SK-N-SH (cell line): ENCODE measurements around the gene TCIRG1. TPM values are rescaled to one million over a fixed set of nuclear protein-coding genes. Genes with fewer than 3 reads are reported as not detected.
A peak's percentile ranks its signal among the peaks of the same experiment; 100 is the strongest.

Experiments used
- CTCF ChIA-PET: fragments of 300-600, 350-600 bp; formaldehyde crosslinking; extraction: SDS; loops from one replicate; lab custom pipeline; 2021; lab: Yijun Ruan, JAX
- POLR2A ChIA-PET: fragments of 350-600 bp; sonication (Branson Sonifier 250); formaldehyde crosslinking; extraction: SDS; loops from one replicate; lab custom pipeline; 2020; ENCODE audit warnings: antibody characterized with exemption, inconsistent platforms; lab: Yijun Ruan, JAX
- DNase-seq: peaks from one replicate; pipeline ENCODE4 v3.0.0; 2012
- H2AFZ ChIP-seq: fragments of 200-600 bp; sonication (generic); 2 replicates; pipeline ENCODE4 v1.8.1; 2016; ENCODE audit warnings: antibody characterized with exemption, mild to moderate bottlenecking, low read depth
- H3F3A ChIP-seq: fragments of 200-600 bp; sonication (generic); replicated peaks from 2 replicates; pipeline ENCODE3; 2016; ENCODE audit warnings: antibody characterized with exemption, mild to moderate bottlenecking; ENCODE audit not compliant: insufficient read depth
- H3K27ac ChIP-seq, 2 experiments: fragments of 200-500 bp in 1 of 2; fragments of 200-600 bp in 1 of 2; sonication (Bioruptor generic) in 1 of 2; sonication (generic), shearing (Covaris generic) in 1 of 2; 2 replicates each; pipeline versions ENCODE4 v1.5.1 to v1.6.1; 2014 to 2016; ENCODE audit warnings: low read depth in 2 of 2, inconsistent platforms in 1 of 2, low read length in 1 of 2, mild to moderate bottlenecking in 1 of 2, mixed read lengths in 1 of 2
- H3K27me3 ChIP-seq: fragments of 200-600 bp; sonication (generic), shearing (Covaris generic); 2 replicates; pipeline ENCODE4 v1.6.1; 2016; ENCODE audit warnings: mixed run types; ENCODE audit not compliant: insufficient read depth
- H3K36me3 ChIP-seq, 2 experiments: fragments of 200-500 bp in 1 of 2; fragments of 200-600 bp in 1 of 2; sonication (Bioruptor generic) in 1 of 2; sonication (generic) in 1 of 2; replicated peaks in 1 of 2; 2 replicates each; pipeline versions ENCODE3 to v1.5.1; 2014 to 2016; ENCODE audit warnings: low read length in 1 of 2, mild to moderate bottlenecking in 1 of 2; ENCODE audit not compliant: insufficient read depth in 2 of 2, control insufficient read depth in 1 of 2
- H3K4me1 ChIP-seq, 2 experiments: fragments of 200-500 bp in 1 of 2; fragments of 200-600 bp in 1 of 2; sonication (Bioruptor generic) in 1 of 2; sonication (generic), shearing (Covaris generic) in 1 of 2; 2 replicates each; pipeline versions ENCODE4 v1.5.1 to v1.6.1; 2014 to 2016; ENCODE audit warnings: low read depth in 1 of 2, low read length in 1 of 2, mixed run types in 1 of 2; ENCODE audit not compliant: insufficient read depth in 2 of 2, control insufficient read depth in 1 of 2
- H3K4me2 ChIP-seq: fragments of 200-600 bp; sonication (generic), shearing (Covaris generic); 2 replicates; pipeline ENCODE4 v1.6.1; 2017; ENCODE audit warnings: mixed run types
- H3K4me3 ChIP-seq, 2 experiments: fragments of 200-500 bp in 1 of 2; fragments of 200-600 bp in 1 of 2; sonication (Bioruptor generic) in 1 of 2; sonication (generic), shearing (Covaris generic) in 1 of 2; 2 replicates each; pipeline versions ENCODE4 v1.5.1 to v1.8.1; 2014 to 2016; ENCODE audit warnings: low read depth in 2 of 2, inconsistent platforms in 1 of 2, low read length in 1 of 2, mild to moderate bottlenecking in 1 of 2, mixed read lengths in 1 of 2, moderate library complexity in 1 of 2
- H3K79me2 ChIP-seq: fragments of 200-600 bp; sonication (generic); 2 replicates; pipeline ENCODE4 v1.8.1; 2017; ENCODE audit warnings: mild to moderate bottlenecking; ENCODE audit not compliant: insufficient read depth
- H3K9ac ChIP-seq: fragments of 200-600 bp; sonication (generic); 2 replicates; pipeline ENCODE4 v1.6.1; 2017; ENCODE audit warnings: mixed run types
- H3K9me2 ChIP-seq: fragments of 200-600 bp; sonication (generic); 2 replicates; pipeline ENCODE4 v1.6.1; 2017; ENCODE audit warnings: mixed run types
- H3K9me3 ChIP-seq: fragments of 200-600 bp; sonication (generic); 2 replicates; pipeline ENCODE4 v1.6.1; 2017; ENCODE audit warnings: mixed run types, mild to moderate bottlenecking, moderate library complexity
- H4K20me1 ChIP-seq: fragments of 200-600 bp; sonication (generic); 2 replicates; pipeline ENCODE4 v1.6.1; 2017; ENCODE audit warnings: mild to moderate bottlenecking, mixed run types; ENCODE audit not compliant: insufficient read depth
- CHD2 ChIP-seq: fragments of 150-350 bp; IDR thresholded peaks from 2 replicates; pipeline ENCODE4 v1.6.1; 2018; ENCODE audit warnings: low read length; ENCODE audit not compliant: partially characterized antibody
- EP300 ChIP-seq, 2 experiments: IDR thresholded peaks; 2 replicates each; pipeline versions ENCODE4 v1.4.0 to v1.6.1; 2012; ENCODE audit warnings: borderline replicate concordance in 1 of 2, low read depth in 1 of 2, low read length in 1 of 2
- EZH2phosphoT487 ChIP-seq: fragments of 200-600 bp; sonication (generic); IDR thresholded peaks from 2 replicates; pipeline ENCODE4 v1.6.1; 2017; ENCODE audit warnings: low read depth, mixed run types, mild to moderate bottlenecking, antibody characterized with exemption, moderate library complexity, borderline replicate concordance
- FOSL2 ChIP-seq: IDR thresholded peaks from 2 replicates; pipeline ENCODE4 v1.4.0; 2012; ENCODE audit warnings: low read depth, mild to moderate bottlenecking, moderate library complexity, borderline replicate concordance
- FOXJ3 ChIP-seq: sonication (generic); formaldehyde crosslinking; IDR thresholded peaks from 2 replicates; pipeline ENCODE4 v1.5.1; 2020; ENCODE audit warnings: mild to moderate bottlenecking, missing genetic modification reagents
- FOXM1 ChIP-seq: IDR thresholded peaks from 2 replicates; pipeline ENCODE4 v1.4.0; 2012; ENCODE audit warnings: low read depth, mild to moderate bottlenecking
- GABPA ChIP-seq: IDR thresholded peaks from 2 replicates; pipeline ENCODE4 v1.4.0; 2012; ENCODE audit warnings: low read depth, mild to moderate bottlenecking
- GATA2 ChIP-seq: sonication (generic); formaldehyde crosslinking; IDR thresholded peaks from 2 replicates; pipeline ENCODE4 v1.5.0; 2020; ENCODE audit warnings: mild to moderate bottlenecking, missing genetic modification reagents
- JUND ChIP-seq: IDR thresholded peaks from 2 replicates; pipeline ENCODE4 v1.4.0; 2012
- MEF2A ChIP-seq: IDR thresholded peaks from 2 replicates; pipeline ENCODE4 v1.4.0; 2012; ENCODE audit warnings: low read depth, borderline replicate concordance
- MXI1 ChIP-seq: IDR thresholded peaks from 2 replicates; pipeline ENCODE4 v1.6.1; 2012; ENCODE audit warnings: mild to moderate bottlenecking, low read depth, low read length, improper control_type of control experiment
- NFIC ChIP-seq: IDR thresholded peaks from 2 replicates; pipeline ENCODE4 v1.4.0; 2012; ENCODE audit warnings: borderline replicate concordance
- NRF1 ChIP-seq: IDR thresholded peaks from 2 replicates; pipeline ENCODE4 v1.6.1; 2012; ENCODE audit warnings: low read depth, mild to moderate bottlenecking, low read length
- POLR2AphosphoS5 ChIP-seq: IDR thresholded peaks from 2 replicates; pipeline ENCODE4 v1.6.1; 2012; ENCODE audit warnings: low read depth, low read length
- RAD21 ChIP-seq: IDR thresholded peaks from 2 replicates; pipeline ENCODE4 v1.6.1; 2012; ENCODE audit warnings: mild to moderate bottlenecking, low read length
- RCOR1 ChIP-seq: fragments of 150-350 bp; IDR thresholded peaks from 2 replicates; pipeline ENCODE4 v1.6.1; 2017; ENCODE audit warnings: antibody characterized with exemption, low read length
- RXRA ChIP-seq: IDR thresholded peaks from 2 replicates; pipeline ENCODE4 v1.4.0; 2012; ENCODE audit warnings: low read depth, mild to moderate bottlenecking, borderline replicate concordance
- SIN3A ChIP-seq: IDR thresholded peaks from 2 replicates; pipeline ENCODE4 v1.6.1; 2012; ENCODE audit warnings: low read depth, mild to moderate bottlenecking, low read length, moderate library complexity, borderline replicate concordance
- SMC3 ChIP-seq: IDR thresholded peaks from 2 replicates; pipeline ENCODE4 v1.6.1; 2012; ENCODE audit warnings: low read depth, low read length, improper control_type of control experiment
- TEAD4 ChIP-seq: IDR thresholded peaks from 2 replicates; pipeline ENCODE4 v1.4.0; 2012; ENCODE audit warnings: mild to moderate bottlenecking, borderline replicate concordance; ENCODE audit not compliant: insufficient read depth
- YY1 ChIP-seq: IDR thresholded peaks from 2 replicates; pipeline ENCODE4 v1.4.0; 2012; ENCODE audit warnings: low read depth, mild to moderate bottlenecking
- WGBS: methylation state at CpG from one replicate; pipeline ENCODE4 v1.1.6; 2017; ENCODE audit warnings: low lambda C conversion rate; 5-methylcytosine and 5-hydroxymethylcytosine counted together
- polyA plus RNA-seq, 3 experiments: library from polyadenylated mRNA; depleted of rRNA; stranded (reverse); fragments of >200 nt; gene quantifications; 2 replicates each; pipeline ENCODE4 v1.2.3, GENCODE V29; 2012
- TF ChIP-seq, protein P1 (sequence below): fragments of 150-350 bp; IDR thresholded peaks from 2 replicates; pipeline ENCODE4 v1.6.1; 2017; ENCODE audit warnings: antibody characterized with exemption, low read length, low read depth, borderline replicate concordance
- TF ChIP-seq, protein P2 (sequence below): fragments of 200-600 bp; sonication (generic); IDR thresholded peaks from 2 replicates; pipeline ENCODE4 v1.6.1; 2017; ENCODE audit warnings: antibody characterized with exemption, mild to moderate bottlenecking, moderate library complexity
- TF ChIP-seq, protein P3 (sequence below): IDR thresholded peaks from 2 replicates; pipeline ENCODE4 v1.4.0; 2012; ENCODE audit warnings: low read depth
- TF ChIP-seq, protein P4 (sequence below): IDR thresholded peaks from 2 replicates; pipeline ENCODE4 v1.4.0; 2012; ENCODE audit warnings: low read depth, borderline replicate concordance

The TCIRG1 gene
- polyA plus RNA-seq, 1 of the 3 experiments (the other 2 are of a cell fraction), result 0.58 TPM

DNA sequence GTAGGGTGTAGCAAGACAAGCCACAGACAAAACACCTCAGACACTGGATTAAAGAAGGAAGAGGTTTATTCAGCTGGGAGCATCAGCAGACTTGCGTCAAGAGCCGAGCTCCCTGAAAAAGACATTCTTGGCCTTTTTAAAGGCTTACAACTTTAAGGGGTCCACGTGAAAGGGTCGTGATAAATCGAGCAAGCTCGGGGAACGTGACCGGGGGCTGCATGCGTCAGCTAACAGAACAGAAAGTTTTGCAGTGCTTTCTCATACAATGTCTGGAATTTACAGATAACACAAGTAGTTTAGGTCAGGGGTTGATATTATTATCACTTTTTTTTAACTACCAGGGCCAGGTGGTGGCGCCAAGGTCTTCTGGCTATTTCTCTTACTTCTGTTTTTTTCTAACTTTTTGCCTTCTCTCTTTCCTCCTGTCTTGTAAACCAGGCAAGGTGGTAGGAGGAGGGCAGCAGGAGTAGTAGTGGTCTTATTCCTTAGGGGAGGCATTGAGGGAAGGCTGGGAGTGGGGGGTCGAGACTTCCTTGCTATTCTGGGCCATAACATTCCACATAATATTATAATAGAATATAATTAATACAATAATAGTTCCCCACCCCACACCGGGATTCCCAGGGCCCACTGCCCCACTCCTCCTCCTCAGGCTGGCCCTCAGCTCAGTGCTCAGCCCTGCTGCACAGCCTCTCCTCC lies 29.3 kb upstream of the TCIRG1 start (continued):
- no peak for TF ChIP-seq POLR2AphosphoS5
- TF ChIP-seq EP300 (IDR thresholded peaks at IDR 0.05; ENCODE audit: borderline replicate concordance in 1 of 2, low read depth in 1 of 2, low read length in 1 of 2), result no peak
- peak; percentile 63 for TF ChIP-seq RAD21
- 0 out of 2 replicates have a peak, but pooled peaks have one; percentile 7 for TF ChIP-seq SIN3A
- no peak for TF ChIP-seq MEF2A
- TF ChIP-seq RCOR1, result no peak
- no peak for TF ChIP-seq GATA2 (CRISPR knock-in tag)
- no peak for TF ChIP-seq JUND
- TF ChIP-seq FOSL2, result no peak
- no peak for TF ChIP-seq CHD2
- TF ChIP-seq FOXJ3 (CRISPR knock-in tag), result no peak
- TF ChIP-seq YY1, result no peak
- no peak for TF ChIP-seq MXI1
- TF ChIP-seq, protein P1, sequence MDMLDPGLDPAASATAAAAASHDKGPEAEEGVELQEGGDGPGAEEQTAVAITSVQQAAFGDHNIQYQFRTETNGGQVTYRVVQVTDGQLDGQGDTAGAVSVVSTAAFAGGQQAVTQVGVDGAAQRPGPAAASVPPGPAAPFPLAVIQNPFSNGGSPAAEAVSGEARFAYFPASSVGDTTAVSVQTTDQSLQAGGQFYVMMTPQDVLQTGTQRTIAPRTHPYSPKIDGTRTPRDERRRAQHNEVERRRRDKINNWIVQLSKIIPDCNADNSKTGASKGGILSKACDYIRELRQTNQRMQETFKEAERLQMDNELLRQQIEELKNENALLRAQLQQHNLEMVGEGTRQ, result no peak
- peak; percentile 27; the same call in 1 of the 2 replicates for TF ChIP-seq SMC3
- TF ChIP-seq TEAD4, result no peak
- no peak for TF ChIP-seq NRF1
- no peak for TF ChIP-seq RXRA
- no peak for TF ChIP-seq FOXM1

DNA sequence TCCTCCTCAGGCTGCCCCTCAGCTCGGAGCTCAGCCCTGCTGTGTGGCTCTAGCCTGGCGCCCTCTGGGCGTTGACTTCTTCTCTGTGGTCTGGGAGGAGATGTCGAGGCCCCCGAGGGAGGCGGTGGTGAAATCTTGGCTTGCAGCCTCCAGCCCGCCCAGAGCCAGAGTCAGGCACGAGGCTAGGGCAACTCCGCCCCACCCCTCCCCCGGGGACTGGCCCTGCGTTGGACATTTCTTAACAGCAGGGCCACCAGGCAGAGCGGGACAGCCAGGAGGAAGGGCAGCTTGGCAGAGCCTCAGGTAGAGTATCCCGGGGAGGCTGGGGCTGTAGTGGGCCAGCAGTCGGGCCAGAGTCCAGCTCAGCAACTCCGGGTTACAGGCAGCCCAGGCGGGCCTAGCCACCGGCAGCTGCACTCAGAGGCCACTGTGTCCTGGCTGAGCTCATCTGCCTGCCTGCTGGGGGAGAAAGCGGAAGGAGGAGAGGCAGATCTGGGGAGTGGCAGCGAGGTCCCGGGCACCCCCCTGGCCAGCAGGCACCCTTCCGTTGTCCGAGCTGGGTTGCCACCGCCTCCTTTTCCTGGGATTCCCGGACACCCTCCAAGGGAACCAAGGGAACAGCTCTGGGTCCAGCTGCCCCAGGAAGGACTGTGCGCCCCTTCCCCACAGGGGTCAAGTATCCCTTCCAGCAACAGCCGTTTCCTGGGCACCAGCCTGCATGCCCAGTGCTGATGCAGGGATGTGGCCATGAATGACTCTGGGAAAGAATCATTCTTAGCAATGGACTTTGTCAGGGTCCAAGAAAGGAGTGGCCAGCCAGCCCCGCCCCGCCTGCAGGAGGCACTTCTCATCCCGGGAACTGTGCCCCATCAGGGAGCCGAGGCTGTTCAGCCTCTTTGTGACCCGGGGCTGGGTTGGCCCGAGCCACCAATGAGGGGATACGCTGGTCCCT lies 28.5 kb upstream of the TCIRG1 start, which contains the start of gene ALDH3B1:
Gene ALDH3B1 (plus strand): TSS at position 238 of the 952 bp plus-strand sequence. CDS start 4,971 bp downstream, outside the sequence.
- H3K27ac ChIP-seq, result peak within 1 kb of the TSS; percentile 25 to 96
- WGBS, result 46% methylated on average over 20 of the region's 33 CpGs
- DNase-seq, result peak; percentile 52
- H4K20me1 ChIP-seq, result no peaks in the 10 kb centered on the region
- peaks cover 18% of the 10 kb centered on the region for H3F3A ChIP-seq
- no peaks in the 10 kb centered on the region for H3K27me3 ChIP-seq
- H3K4me2 ChIP-seq, result peak within 1 kb of the TSS; percentile 81
- no peaks in the 10 kb centered on the region for H3K9me2 ChIP-seq
- ChIA-PET CTCF (interaction anchor here (0.9 to 1.7 kb wide), 8 partner anchors 12 to 198 kb away, joined by 3 to 7 read pairs (median 3); no protein-coding TSS in a partner anchor), POLR2A (interaction anchor here (0.6 kb wide), 1 partner anchor 32 kb away, joined by 3 read pairs; no protein-coding TSS in a partner anchor)
- H3K9ac ChIP-seq, result peak within 1 kb of the TSS; percentile 72
- H3K9me3 ChIP-seq, result no peaks in the 10 kb centered on the region
- peaks cover 30 to 44% of the 10 kb centered on the region in 2 experiments; a peak in 3 of 4 replicates for H3K4me1 ChIP-seq
- H3K4me3 ChIP-seq, result peak within 1 kb of the TSS; percentile 2 to 18; a peak in 2 of 4 replicates
- H3K36me3 ChIP-seq, result no peaks in the 10 kb centered on the region
- peaks cover 18% of the 10 kb centered on the region for H3K79me2 ChIP-seq
- H2AFZ ChIP-seq, result peak within 1 kb of the TSS; percentile 73
- TF ChIP-seq, protein P2, sequence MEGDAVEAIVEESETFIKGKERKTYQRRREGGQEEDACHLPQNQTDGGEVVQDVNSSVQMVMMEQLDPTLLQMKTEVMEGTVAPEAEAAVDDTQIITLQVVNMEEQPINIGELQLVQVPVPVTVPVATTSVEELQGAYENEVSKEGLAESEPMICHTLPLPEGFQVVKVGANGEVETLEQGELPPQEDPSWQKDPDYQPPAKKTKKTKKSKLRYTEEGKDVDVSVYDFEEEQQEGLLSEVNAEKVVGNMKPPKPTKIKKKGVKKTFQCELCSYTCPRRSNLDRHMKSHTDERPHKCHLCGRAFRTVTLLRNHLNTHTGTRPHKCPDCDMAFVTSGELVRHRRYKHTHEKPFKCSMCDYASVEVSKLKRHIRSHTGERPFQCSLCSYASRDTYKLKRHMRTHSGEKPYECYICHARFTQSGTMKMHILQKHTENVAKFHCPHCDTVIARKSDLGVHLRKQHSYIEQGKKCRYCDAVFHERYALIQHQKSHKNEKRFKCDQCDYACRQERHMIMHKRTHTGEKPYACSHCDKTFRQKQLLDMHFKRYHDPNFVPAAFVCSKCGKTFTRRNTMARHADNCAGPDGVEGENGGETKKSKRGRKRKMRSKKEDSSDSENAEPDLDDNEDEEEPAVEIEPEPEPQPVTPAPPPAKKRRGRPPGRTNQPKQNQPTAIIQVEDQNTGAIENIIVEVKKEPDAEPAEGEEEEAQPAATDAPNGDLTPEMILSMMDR, result no peak
- TF ChIP-seq JUND, result no peak
- TF ChIP-seq, protein P3, sequence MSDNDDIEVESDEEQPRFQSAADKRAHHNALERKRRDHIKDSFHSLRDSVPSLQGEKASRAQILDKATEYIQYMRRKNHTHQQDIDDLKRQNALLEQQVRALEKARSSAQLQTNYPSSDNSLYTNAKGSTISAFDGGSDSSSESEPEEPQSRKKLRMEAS, result peak; percentile 88
- TF ChIP-seq RCOR1, result no peak
- no peak for TF ChIP-seq TEAD4
- TF ChIP-seq EZH2phosphoT487, result no peak
- TF ChIP-seq MXI1, result no peak
- no peak for TF ChIP-seq SIN3A
- TF ChIP-seq GABPA, result no peak
- peak; percentile 28; the same call in 1 of the 2 replicates for TF ChIP-seq RXRA
- TF ChIP-seq, protein P4, sequence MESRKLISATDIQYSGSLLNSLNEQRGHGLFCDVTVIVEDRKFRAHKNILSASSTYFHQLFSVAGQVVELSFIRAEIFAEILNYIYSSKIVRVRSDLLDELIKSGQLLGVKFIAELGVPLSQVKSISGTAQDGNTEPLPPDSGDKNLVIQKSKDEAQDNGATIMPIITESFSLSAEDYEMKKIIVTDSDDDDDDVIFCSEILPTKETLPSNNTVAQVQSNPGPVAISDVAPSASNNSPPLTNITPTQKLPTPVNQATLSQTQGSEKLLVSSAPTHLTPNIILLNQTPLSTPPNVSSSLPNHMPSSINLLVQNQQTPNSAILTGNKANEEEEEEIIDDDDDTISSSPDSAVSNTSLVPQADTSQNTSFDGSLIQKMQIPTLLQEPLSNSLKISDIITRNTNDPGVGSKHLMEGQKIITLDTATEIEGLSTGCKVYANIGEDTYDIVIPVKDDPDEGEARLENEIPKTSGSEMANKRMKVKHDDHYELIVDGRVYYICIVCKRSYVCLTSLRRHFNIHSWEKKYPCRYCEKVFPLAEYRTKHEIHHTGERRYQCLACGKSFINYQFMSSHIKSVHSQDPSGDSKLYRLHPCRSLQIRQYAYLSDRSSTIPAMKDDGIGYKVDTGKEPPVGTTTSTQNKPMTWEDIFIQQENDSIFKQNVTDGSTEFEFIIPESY, result no peak
- TF ChIP-seq MEF2A, result no peak
- TF ChIP-seq NFIC, result peak; percentile 79
